ENCODE results near the gene SLC39A7.

The SLC39A7 gene

DNA sequence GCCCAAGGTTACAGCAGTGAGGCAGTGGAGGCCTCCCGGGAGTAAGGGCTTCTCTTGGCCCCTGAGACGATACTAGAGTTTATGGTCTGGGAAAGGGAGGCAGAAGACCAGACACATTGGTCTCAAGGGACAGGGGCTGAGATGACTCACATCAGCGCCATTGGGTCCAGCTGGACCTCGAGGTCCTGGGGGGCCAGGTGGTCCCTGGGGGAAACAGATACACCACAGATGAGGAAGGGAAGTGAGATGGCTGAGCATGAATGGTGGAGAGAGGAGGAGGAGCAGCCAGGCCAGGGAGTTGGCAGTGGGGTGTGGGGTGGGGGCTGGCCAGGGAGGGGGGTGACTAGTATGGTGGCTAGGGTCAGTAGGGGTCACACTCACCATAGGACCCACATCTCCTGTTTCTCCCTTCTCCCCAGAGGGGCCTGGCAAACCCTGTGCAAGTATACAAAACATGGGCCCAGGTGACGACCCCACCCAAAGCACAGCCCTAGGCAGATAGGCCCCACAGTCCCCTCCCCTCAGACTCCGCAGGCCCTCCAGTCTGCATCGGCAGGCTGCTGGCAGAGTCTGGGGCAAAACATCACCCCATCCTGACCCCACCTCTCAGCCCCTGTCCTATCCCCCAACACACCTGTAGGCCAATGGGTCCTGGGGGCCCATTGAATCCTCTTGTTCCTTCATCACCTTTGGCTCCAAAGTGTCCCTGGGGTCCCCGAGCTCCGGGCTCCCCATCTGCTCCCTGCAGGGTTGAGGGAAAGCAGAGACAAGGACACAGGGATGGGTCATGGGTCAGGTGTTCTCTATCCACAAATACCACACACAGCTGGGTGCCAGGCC is 30.3 kb upstream of the SLC39A7 start:
- no peak for DNase-seq

DNA sequence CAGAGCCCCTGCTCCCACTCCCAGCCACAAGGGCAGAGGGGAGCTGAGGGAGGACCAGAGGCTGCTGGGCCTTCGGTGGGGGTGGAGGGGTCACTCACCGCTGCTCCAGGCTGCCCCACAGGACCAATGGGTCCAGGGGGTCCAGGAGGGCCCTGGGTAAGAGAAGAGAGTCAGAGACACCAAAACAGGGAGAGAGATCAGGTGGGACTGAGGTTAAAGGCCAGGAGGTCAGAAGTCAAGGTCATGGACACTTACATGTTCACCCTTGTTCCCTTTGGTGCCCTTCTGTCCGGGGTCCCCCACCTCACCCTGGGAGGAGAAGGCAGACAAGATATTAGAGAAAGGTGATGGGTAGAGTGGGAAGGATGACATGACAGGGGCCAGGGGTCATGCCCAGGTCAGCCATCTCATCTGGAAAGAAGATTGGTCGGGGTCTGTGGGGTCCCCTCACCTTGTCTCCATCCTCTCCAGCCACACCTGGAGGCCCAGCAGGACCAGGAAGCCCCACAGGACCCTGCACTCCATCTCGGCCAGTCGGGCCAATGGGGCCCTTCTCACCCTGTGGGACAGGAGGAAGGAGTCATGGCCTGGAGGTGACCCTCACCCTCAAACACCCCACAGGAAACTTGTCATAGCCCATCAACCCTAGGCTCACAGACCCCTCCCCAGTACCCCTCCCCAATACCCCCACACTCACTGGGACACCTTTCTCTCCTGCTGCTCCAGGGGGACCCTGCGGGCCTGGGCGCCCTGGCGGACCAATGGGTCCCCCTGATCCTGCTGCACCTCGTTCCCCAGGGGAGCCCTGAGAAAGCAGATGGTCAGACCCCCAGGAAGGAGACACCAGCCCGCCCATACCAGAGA is 29.4 kb upstream of the SLC39A7 start:
- DNase-seq, result no peak

DNA sequence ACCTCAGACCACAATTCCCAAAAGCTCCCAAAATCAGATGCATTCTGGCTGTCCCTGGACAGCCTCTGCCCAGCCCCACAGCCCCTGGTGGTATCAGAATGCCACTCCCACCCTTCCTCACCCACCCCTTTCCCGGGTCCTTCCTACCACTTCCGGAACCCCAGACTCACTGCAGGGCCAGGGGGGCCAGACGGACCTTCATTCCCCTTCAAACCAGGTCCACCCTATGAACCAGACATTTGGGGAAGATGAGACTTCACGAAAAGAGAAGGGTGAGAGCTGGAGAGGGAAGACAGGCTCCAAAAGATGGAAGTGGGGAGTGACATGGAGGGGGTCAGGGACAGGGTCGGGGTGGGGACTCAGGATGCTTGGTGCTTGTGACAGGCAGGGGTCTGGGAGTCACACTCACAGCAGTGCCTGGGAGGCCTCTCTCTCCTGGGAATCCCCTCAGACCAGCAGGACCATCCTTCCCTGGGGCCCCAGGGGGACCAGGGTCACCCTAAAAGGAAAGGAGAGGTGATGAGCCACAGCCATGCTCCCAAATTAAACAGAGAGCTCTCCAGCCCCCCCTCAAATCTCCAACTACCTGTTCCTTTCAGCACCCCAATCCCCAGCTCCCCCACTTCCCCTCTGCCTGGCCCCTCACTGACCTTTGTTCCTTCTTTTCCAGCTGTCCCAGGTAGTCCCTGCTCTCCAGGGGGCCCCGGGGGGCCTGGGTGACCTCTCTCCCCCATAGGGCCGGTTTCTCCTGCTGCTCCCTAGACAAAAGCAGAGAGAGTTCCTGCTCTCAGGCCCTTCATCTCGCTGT is 28.6 kb upstream of the SLC39A7 start:
- no peak for DNase-seq

DNA sequence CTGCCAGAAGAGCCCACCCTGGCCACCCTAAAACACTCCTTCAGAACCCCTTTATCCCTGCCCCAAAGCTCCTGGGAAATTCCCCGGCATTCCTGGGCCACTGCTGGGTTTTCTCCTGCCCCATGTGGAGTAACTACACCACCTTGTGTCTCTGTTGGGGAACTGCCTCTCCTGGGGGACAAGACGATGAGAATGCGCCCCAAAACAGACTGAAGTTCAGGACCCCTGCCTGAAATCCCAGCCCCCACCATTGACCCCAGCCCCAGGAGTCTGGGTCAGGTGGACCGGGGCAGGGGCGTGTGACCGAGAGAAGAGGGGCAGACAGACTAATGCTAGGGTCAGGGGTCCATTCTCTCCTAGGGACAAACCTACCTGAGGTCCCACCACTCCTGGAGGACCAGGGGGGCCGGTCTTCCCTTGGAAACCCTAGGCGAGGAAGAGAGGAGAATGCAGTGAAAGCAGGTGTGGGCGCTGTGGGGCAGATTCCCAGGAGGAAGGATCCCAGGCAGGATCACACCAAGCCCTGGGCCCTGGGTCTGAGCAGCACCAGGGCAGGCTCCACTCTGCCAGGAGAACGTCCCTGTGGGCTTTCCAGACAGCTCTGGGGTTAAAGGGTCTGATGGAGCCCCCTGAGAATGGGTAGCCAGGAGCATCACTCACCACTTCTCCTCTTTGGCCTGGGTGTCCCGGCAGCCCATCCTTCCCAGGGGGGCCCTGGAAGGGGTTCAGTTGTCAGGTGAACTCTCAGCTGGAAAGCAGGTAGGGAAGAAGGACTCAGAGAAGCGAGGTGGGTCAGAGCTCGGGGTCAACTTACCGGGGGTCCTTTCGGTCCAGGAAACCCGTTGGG is 27.8 kb upstream of the SLC39A7 start:
- DNase-seq, result no peak

DNA sequence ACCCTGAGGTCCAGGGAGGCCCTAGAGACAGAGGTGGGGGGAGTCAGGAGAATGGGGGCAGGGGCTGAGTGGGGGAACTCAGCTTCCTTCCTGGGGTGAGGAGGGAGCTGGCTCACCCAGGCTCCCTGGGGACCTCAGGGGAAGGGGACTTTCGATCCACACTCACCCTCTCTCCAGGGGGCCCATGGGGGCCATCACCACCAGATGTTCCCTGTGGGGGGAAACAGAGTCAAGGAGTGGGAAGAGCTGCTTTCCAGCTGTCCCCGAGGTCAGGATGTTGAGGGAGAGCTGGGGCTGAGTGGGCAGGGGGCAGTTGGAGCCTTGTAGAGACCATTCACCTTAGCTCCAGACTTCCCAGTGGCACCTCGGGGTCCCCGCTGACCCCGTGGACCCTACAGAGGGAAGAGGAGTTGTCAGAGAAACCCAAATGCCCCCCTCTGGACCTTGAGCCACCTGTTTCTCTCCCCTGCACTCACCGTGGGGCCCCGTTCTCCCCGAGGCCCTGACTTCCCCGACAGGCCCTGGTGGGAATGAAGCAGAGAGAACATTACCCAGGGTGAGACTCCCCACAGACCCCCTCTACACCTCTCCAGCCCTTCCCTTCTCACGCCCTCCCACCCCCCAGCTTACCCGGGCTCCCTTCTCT is 27.0 kb upstream of the SLC39A7 start:
- no peak for DNase-seq

DNA sequence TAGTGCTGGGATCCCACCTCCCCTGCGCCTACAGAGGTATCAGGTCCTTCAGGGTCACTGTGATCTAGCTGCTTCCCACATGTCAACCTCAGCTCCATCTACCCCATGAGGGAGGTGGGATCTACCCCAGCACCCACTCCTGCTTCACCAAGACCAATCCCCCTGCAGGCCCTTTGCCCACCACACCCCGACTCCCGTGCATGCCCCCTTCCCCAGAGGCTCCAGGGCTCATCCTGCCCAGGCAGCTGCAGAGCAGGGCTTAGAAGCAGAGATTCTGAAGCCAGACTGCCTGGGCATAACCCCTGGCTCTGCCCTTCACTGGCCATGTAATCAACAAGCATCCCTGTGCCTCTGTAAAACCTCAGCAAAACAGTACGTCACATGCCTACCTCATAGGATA is 25.9 kb upstream of the SLC39A7 start:
- no peak for DNase-seq

DNA sequence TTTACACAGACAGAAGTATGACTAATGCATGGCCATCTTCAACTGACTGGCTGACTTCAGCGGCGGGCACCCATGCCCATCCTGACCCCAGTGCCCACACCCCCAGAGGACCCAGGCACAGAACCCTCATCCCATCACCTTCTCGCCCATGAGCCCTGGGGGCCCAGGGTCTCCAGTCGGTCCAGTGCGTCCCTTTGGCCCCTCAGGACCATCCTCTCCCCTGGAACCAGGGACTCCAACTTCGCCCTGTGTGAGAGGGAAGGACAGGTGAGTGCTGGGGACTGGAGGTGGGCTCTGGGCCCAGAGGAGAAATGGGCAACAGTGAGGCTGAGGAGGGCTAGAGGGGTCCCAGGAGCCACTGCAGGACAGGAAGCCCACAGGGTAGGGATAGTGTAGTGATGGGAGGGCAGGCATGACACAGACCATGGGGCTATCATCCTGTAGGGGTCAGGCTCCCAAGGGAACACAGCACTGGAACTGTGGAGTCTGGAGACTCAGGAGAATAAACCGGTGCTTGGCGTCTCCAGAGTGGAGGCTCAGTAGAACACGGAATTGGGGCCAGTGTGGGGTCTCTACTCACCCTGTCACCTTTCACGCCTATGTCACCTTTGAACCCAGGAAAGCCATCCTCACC is 25.1 kb upstream of the SLC39A7 start:
- no peak for DNase-seq

DNA sequence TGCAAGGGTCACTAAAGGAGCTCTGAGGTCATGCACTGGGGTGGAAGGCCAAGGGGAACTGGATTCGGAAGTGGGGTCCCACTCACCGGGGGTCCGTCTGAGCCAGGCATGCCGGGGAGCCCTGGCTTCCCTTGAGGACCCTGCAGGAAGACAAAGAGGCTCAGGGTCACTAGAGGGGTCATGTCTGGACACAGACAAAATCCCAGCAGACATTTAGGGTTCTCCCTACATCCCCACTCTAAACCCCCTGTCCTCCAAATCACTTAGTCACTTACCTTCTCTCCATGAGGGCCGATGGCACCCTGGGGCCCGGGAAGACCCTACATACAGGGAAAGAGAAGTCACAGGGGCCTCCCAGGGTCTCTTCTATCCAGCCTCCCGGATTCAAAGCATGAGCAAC is 23.8 kb upstream of the SLC39A7 start:
- DNase-seq, result no peak

DNA sequence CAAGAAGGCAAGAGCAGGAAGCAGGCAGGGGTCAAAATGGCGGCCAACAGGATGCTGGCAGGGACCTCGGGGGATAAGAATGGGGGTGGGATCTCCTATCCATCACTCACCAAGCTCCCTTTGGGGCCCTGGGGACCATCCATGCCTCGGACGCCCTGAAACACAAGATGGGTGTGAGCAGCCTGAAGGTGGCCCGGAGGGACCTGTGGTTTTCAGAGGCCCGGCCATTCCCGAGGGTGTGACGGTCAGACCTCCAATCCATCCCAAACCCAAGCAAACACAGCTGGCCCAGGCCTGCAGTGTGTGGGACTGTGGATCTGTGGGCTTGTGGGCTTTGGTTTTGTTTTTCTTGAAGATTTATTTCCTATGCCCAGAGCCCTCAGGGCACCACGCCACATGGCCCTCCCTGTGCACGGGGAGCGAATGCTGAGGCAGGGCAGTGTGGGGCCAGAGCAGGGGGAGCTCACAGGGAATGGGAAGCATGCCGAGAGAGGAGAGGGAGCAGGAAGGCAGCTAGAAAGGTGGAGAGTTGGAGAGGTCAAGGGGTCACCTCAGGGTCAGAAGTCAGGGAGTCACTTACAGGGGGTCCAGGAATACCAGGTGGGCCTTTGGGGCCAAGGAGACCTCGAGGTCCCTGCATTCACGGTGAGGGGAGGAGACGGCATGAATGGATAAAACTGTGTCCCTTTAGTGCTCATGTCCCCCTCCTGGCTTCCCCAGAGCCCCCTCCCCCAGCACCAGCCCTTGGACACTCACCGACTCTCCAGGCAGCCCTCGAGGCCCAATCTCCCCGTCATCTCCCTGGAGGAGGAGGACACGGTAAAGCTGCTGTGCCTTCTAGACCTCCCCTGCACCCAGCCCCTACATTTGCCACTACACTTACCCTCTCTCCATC is 22.9 kb upstream of the SLC39A7 start:
- DNase-seq, result no peak

DNA sequence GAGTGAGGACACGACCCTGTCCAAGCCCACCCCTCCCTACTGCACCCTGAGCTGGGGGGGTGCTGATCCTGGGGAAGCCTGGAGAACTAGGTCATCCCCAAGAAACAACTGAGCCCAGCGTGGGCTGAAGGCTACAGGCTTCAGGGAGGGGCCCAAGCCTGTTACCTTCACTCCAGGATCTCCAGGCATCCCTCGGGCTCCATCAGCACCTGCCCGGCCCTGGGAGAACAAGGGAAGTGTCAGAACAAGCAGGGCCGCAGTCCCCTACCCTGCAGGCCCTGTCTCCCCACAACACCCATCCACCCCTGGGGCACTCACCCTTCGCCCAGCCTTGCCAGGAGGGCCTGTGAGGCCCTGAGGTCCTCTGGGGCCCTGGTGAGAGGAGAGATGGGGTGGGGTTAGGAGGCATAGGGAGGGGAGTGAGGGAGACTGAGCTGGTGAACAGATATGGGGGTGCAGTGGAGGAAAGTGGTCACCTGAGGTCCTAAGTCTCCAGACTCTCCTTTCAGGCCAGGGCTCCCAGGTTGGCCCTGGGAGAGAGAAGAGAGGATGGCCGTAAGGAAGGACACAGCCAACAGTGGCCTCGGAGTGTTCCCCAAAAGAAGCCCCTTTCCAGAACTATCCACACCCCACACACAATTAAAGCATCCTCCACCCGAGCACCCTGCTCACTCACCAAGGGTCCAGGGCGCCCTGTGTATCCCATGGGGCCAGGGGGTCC is 21.8 kb upstream of the SLC39A7 start:
- no peak for DNase-seq

DNA sequence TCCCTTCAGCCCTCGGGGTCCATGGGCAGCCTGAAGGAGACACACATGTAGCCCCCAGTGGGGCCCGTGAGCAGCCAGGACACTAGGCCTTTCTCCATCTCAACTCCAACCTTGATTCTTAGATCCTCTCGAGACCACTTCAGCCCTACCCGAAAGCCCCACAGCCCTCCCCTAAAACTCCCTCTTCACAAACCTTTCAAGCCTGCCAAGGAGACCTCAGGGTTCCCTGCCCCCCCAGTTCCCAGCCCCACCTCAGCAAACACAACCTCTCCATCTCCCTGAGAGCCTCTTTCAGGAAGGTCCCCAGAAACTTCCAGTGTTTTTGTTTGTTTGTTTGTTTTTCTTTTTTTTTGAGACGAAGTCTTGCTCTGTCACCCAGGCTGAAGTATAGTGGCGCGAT is 19.5 kb upstream of the SLC39A7 start:
- no peak for DNase-seq

DNA sequence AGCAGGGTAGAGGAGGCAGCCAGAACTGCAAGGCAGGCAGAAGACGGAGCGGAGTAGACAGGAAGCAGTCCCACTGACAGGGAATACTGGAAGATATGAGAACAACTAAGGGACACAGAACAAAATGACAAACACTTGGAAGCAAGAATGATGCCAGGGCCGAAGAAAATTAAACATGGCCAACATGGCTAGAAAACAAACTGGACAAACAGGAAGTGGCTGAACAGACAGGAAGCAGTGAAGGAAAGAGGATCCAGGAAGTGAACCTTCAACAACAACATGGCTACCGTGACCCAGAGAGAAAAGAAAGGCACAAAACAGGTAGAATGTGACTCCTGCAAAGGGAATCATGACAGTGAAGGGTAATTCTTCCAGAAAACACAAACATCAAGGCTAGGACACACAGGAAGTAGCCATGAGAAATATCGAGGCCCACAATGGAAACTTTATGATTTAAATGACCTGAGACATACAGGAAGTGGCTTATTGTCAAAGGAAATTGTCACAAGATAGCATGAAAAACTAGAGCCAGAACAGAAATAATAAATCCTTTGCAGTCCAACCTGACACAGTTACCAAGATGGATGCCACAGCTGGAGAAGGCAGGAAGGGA is 17.5 kb upstream of the SLC39A7 start:
- peak in 1 of 2 donors; percentile 15 for DNase-seq

DNA sequence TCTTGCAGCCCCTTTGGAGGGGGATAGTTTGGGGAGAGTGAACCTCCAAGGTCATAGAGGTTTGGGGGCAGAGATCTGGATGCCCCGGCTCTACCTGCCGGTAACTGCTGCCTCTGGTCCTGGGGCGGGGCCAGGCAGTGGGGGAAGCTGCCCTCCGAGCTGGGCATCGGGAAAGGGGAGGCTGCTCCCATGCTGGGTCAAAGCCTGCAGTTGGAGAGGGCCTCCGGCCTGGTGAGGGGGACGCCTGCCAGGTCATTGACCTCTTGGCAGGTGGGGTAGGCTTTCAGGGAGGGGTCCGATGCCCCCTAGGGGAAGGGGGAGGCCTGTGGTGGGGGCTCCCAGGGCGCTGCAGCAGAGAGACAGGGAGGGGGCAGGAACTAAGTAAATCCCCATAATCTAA is 15.5 kb upstream of the SLC39A7 start:
- DNase-seq, result no peak

DNA sequence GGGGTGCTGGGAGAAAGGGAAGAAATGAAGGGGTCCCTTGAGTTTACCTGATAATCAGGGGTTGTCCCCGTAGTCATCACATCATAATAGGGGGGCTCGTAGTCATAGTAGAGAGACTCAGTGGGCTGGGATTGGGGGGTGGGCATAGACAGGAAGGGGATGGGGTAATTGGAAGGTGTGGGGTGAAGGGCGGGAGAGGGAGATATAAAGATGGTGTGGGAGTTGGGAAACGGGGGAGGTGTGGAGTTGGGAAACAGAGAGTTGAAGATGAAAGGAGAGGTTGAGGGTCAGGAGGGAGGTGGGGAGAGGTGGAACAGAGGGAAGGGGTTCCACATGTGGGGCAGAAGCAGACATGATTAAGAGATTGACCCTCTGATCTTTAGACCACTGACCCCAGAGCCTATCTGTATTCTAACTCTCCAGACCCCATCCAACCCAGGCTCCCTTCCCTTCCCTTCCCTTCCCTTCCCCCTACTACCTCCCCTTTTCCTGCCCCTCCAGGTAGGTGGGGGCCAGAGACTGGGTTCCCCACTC is 14.9 kb upstream of the SLC39A7 start:
- no peak for DNase-seq

DNA sequence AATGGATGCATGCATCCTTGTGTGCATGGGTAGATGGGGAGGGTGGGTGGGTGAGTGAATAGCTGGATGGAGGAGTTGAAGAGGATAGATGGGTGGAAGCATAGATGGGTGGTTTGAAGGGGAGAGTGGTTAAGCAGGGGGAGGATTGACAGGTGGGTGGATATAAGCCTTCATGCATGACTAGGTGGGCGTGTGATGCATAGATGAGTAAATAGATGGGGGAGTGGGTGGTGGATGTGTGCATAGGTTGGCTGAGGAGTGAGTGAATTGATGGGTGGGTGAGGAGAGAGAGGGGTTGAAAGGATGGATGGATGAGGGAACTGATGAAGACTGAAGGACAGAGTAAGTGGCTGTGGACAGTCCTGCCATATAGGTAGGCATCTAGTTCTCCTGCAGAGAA is 12.9 kb upstream of the SLC39A7 start:
- DNase-seq, result no peak

DNA sequence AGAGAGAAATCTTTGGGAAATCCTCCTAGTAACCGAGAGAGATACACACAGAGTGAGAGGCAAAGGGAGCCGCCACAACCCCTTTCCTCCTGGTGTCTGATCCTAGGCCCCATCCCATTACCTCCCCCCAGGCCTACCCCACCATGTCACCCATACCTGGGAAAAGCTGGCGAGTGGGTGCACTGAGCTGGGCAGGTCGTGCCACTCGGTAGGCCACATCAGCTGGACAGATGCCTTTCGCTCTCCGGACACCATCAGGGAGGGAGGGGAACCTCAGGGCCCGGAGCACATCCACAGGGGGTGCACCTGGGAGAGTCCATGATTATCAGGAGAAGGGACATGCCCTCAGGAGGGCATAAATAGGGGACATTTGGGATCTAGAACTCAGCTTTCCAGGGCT is 11.5 kb upstream of the SLC39A7 start:
- DNase-seq, result no peak

DNA sequence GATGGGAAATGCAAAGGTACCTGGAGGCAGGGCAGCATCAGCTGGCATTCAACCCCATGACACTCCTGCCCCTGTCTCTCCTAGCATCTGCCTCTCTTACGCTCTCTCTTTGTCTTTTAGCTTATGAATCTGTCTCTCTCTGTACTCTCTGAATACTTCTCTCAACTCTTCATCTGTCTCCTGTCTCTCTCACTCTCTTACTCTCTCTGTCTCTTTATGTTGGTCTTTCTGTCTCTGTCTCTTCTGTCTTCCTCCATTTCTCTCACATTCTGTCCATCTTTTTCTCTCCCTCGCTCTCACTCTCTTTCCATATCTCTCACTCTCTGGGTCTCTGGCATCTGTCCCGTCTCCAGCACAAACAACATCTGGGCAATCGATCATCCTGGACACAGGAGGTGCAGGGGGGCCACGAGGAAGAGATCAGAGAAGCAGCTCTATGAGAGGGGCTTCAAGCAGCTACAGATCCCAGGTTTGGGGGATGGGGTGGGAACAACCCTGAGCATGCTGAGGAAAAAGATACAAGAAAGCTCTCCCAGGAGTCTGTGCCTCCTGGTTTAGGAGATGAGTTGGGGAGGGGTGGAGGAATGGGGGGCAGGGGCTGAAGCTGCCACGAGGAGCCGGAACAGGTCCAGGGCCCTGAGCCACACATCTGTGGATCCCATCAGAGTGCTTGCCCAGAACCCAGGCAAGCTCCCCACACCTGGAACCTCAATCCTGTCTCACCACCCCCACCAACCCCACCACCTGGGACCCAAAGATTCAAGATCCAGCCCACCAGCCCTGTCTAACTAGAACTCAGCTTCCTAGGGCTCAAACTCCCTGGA is 10.8 kb upstream of the SLC39A7 start:
- DNase-seq, result no peak
